NB4 (cell line): ENCODE results near the gene COL4A6.
"Not testable (repeated sequence)": the region's sequence is repeated elsewhere in the genome, so short reads cannot be mapped to it uniquely, and the experiment has no call there.

Experiments used
- CTCF ChIP-seq: IDR thresholded peaks from one replicate; pipeline ENCODE4 v1.5.1; 2012; ENCODE audit warnings: low read depth, low read length
- POLR2A ChIP-seq: IDR thresholded peaks from 2 replicates; pipeline ENCODE4 v1.6.1; 2011; ENCODE audit warnings: mild to moderate bottlenecking; ENCODE audit not compliant: insufficient read length; ENCODE audit errors: extremely low read depth

- not testable (repeated sequence) for TF ChIP-seq POLR2A, CTCF
Measured at GRCh38 chrX:108481528-108481927, 43.3 kb upstream of the COL4A6 start.
